Epidermal melanocyte (primary cell): ENCODE results near the gene GPR61.
A peak's percentile ranks its signal among the peaks of the same experiment; 100 is the strongest.

Experiments used
- DNase-seq: peaks from one replicate; pipeline ENCODE4 v3.0.0; 2011; ENCODE audit warnings: low spot score; ENCODE audit not compliant: insufficient read length

GPR61 gene

GRCh38 chr1:109508873-109509175, 30.8 kb upstream of the GPR61 start:
- no peak for DNase-seq

GRCh38 chr1:109509176-109510134, 30.2 kb upstream of the GPR61 start, which contains the start of gene AMIGO1:
TSS of gene AMIGO1 (minus strand) at chr1:109509727. CDS start at chr1:109508912, 815 bp downstream.
- peak; percentile 61 for DNase-seq

GRCh38 chr1:109513110-109513710, 26.5 kb upstream of the GPR61 start:
- DNase-seq: no peak

- DNase-seq: no peak
Observed at GRCh38 chr1:109514846-109515245, 24.8 kb upstream of the GPR61 start.

- no peak for DNase-seq
Observed at GRCh38 chr1:109516872-109517271, 22.8 kb upstream of the GPR61 start.

- DNase-seq: no peak
Observed at GRCh38 chr1:109517337-109517736, 22.3 kb upstream of the GPR61 start.

- DNase-seq: no peak
Observed at GRCh38 chr1:109521002-109521951, 18.4 kb upstream of the GPR61 start.

- no peak for DNase-seq
Observed at GRCh38 chr1:109522026-109522425, 17.6 kb upstream of the GPR61 start.

- no peak for DNase-seq
Observed at GRCh38 chr1:109523706-109524105, 16.0 kb upstream of the GPR61 start.

- no peak for DNase-seq
Observed at GRCh38 chr1:109527098-109527811, 12.4 kb upstream of the GPR61 start.

GRCh38 chr1:109527846-109528695, 11.6 kb upstream of the GPR61 start:
- no peak for DNase-seq

- no peak for DNase-seq
Observed at GRCh38 chr1:109528712-109529111, 11.0 kb upstream of the GPR61 start.

- DNase-seq: no peak
Observed at GRCh38 chr1:109529881-109530456, 9.7 kb upstream of the GPR61 start.

- no peak for DNase-seq
Observed at GRCh38 chr1:109530457-109531087, 9.1 kb upstream of the GPR61 start.

- no peak for DNase-seq
Observed at GRCh38 chr1:109531380-109531779, 8.3 kb upstream of the GPR61 start.

GRCh38 chr1:109531826-109532364, 7.8 kb upstream of the GPR61 start:
- DNase-seq: no peak

- no peak for DNase-seq
Observed at GRCh38 chr1:109532365-109533136, 7.1 kb upstream of the GPR61 start.

GRCh38 chr1:109534307-109534858, 5.3 kb upstream of the GPR61 start:
- no peak for DNase-seq
